ENCODE results near the gene OLFML2A.

The OLFML2A gene

GRCh38 chr9:124790301-124790700, 13.4 kb downstream of the OLFML2A start:
- H3K9ac ChIP-seq (ENCODE audit: low read depth, low read length) = no peak overlapping the region
- no peaks in the 10 kb centered on the region for H3K27me3 ChIP-seq (ENCODE audit: insufficient read depth, low read length)
- H3K36me3 ChIP-seq (ENCODE audit: insufficient read depth, low read depth, low read length) = no peaks in the 10 kb centered on the region
- H3K4me3 ChIP-seq (ENCODE audit: low read length) = no peak overlapping the region
- H3K27ac ChIP-seq (ENCODE audit: low read length) = no peak overlapping the region
- no peaks in the 10 kb centered on the region; the same call in 1 of the 2 replicates for H3K4me1 ChIP-seq (ENCODE audit: insufficient read depth, low read length)
- H3K9me3 ChIP-seq (ENCODE audit: insufficient read depth, low read depth, low read length) = no peaks in the 10 kb centered on the region

DNA sequence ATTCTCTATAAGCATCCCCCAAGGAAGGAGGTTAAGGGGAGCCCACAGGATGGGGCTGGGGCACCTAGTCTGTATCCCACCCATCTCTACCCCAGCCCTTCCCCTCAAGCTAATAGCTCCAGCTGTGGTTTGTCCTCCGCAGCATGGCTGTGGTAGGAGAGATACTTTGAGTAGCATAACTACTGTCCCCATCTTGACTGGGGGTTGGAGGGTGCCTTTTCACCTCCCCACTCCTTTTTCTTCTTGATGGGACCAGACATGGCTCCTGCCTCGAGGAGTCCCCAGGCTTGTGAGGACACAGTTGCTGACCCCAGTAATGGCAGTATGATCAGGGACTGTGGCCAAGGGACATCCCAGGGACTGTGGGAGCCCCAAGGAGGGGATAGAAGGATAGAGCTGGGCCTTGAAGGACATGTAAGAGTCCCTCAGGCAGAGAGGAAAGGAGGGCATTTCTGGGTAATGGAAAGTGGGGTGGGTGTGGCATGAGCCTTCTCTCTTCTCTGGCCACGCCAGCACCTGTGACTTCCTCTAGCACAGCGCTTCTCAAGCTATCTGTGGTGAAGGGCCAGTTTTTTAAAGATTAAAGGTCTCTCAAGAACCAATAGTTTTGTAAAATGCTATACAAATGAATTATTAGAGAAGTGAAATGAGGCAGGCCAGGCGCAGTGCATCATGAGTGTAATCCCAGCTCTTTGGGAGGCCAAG, 14.0 kb downstream of the OLFML2A start:
- H3K4me1 ChIP-seq (ENCODE audit: insufficient read depth, low read length) = no peaks in the 10 kb centered on the region; the same call in 1 of the 2 replicates
- no peaks in the 10 kb centered on the region for H3K27me3 ChIP-seq (ENCODE audit: insufficient read depth, low read length)
- no peak overlapping the region for H3K9ac ChIP-seq (ENCODE audit: low read depth, low read length)
- H3K9me3 ChIP-seq (ENCODE audit: insufficient read depth, low read depth, low read length) = no peaks in the 10 kb centered on the region
- H3K27ac ChIP-seq (ENCODE audit: low read length) = no peak overlapping the region
- H3K36me3 ChIP-seq (ENCODE audit: insufficient read depth, low read depth, low read length) = no peaks in the 10 kb centered on the region
- no peak overlapping the region for H3K4me3 ChIP-seq (ENCODE audit: low read length)

DNA sequence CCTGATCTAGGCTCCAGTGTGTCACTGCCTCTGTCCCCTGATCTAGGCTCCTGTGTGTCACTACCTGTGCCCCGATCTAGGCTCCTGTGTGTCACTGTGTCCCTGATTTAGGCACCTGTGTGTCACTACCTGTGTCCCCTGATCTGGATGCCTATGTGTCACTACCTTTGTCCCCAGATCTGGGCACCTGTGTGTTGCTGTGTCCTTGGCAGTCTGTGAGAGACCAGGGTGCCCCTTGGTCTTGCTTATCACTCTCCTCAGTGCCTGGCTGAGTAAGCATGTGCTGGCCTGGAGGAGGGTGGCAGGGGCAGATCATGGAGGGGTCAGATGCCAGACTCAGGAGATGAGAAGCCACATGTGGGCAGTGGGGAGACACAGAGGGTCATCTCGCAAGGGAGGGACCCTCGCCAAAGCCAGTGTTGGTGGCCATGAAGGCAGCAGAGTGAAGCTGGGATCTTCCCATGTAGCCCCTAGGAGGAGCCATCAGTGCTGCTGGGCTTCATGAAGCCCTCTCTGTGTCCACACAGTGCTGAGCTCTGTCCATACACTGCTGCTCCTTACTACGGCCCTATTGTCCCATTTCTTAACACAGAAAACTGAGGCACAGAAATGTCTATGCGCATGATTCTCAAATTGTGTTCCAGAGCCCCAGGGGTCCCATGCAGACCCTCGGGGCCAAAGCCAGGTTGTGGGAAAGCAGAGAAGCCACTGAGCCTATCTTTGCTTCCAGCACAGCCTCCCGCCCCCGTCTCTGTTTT, 15.5 kb downstream of the OLFML2A start:
- Histone ChIP-seq H3K4me3 (ENCODE audit: low read length) (no peak overlapping the region), H3K4me1 (ENCODE audit: insufficient read depth, low read length) (no peaks in the 10 kb centered on the region; the same call in 1 of the 2 replicates), H3K9me3 (ENCODE audit: insufficient read depth, low read depth, low read length) (no peaks in the 10 kb centered on the region), H3K36me3 (ENCODE audit: insufficient read depth, low read depth, low read length) (no peaks in the 10 kb centered on the region), H3K27me3 (ENCODE audit: insufficient read depth, low read length) (no peaks in the 10 kb centered on the region), H3K9ac (ENCODE audit: low read depth, low read length) (no peak overlapping the region), H3K27ac (ENCODE audit: low read length) (no peak overlapping the region)

DNA sequence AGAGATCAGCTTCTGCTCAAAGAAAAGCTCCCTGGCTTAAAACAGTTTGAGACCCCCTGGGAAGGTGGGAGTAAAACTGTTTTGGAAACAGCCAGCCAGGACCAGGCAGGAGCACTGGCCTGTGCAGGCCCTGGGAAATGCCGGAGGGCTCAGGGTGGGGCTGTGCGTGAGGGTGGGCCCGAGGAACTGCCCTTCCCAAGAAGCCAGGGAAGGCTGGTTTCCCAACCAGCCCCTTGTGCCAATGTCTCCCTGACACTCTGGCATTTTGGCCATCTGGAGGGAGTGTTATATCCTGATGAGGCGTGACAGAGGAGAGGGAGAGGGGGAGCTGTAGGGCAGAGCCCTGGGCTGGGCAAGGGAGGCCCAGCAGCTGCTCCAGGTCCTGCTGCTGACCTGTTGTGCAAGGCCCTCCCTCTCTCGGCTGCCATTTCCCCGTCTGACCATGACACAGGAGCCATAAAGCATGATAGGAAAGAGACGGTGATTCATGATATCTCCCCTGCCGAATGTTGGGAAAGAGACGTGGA, 16.1 kb downstream of the OLFML2A start:
- H3K4me3 ChIP-seq (ENCODE audit: low read length) = no peak overlapping the region
- no peak overlapping the region for H3K9ac ChIP-seq (ENCODE audit: low read depth, low read length)
- no peaks in the 10 kb centered on the region for H3K36me3 ChIP-seq (ENCODE audit: insufficient read depth, low read depth, low read length)
- H3K9me3 ChIP-seq (ENCODE audit: insufficient read depth, low read depth, low read length) = no peaks in the 10 kb centered on the region
- H3K27me3 ChIP-seq (ENCODE audit: insufficient read depth, low read length) = no peaks in the 10 kb centered on the region
- H3K27ac ChIP-seq (ENCODE audit: low read length) = no peak overlapping the region
- H3K4me1 ChIP-seq (ENCODE audit: insufficient read depth, low read length) = no peaks in the 10 kb centered on the region; the same call in 1 of the 2 replicates

- Histone ChIP-seq H3K36me3 (ENCODE audit: insufficient read depth, low read depth, low read length) (no peaks in the 10 kb centered on the region), H3K9ac (ENCODE audit: low read depth, low read length) (no peak overlapping the region)
These were observed 18.1 kb downstream of the OLFML2A start for GRCh38 chr9:124794902-124795491.

DNA sequence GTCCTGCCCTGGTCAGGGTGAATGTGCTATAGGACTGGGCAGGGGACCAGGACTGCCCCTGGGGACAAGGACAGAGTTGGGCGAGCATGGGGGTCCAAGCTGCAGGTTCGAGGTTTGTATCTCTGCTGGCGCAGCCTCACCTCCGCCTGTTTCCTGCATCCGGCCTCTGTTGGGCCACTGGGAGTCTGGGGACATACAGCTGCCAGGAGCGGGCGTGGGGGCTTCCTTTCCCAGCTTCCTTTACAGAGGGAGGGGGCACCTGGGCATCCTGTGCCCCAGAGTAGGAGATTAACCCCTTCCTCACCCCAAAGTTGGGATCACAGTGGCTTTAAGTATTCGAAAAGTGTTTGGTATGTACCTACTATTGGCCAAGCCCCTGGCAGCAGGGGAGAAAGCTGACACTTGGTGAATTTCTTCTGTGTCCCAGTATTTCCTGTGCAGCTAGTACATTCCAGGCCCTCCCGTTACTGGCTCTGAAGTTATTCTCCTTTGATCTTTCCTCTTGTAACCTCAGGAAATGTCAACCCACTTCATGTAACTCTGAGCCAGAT, 19.0 kb downstream of the OLFML2A start:
- Histone ChIP-seq H3K36me3 (ENCODE audit: insufficient read depth, low read depth, low read length) (no peaks in the 10 kb centered on the region), H3K27ac (ENCODE audit: low read length) (no peak overlapping the region), H3K4me3 (ENCODE audit: low read length) (no peak overlapping the region), H3K9ac (ENCODE audit: low read depth, low read length) (no peak overlapping the region), H3K9me3 (ENCODE audit: insufficient read depth, low read depth, low read length) (no peaks in the 10 kb centered on the region), H3K4me1 (ENCODE audit: insufficient read depth, low read length) (peaks cover 3% of the 10 kb centered on the region; the same call in 1 of the 2 replicates), H3K27me3 (ENCODE audit: insufficient read depth, low read length) (no peaks in the 10 kb centered on the region)

More at GRCh38 chr9:124794902-124795491, 18.1 kb downstream of the OLFML2A start:
- no peaks in the 10 kb centered on the region for H3K9me3 ChIP-seq (ENCODE audit: insufficient read depth, low read depth, low read length)
- no peak overlapping the region for H3K4me3 ChIP-seq (ENCODE audit: low read length)
- H3K27me3 ChIP-seq (ENCODE audit: insufficient read depth, low read length) = no peaks in the 10 kb centered on the region
- peaks cover 2% of the 10 kb centered on the region; the same call in 1 of the 2 replicates for H3K4me1 ChIP-seq (ENCODE audit: insufficient read depth, low read length)
- H3K27ac ChIP-seq (ENCODE audit: low read length) = no peak overlapping the region

DNA sequence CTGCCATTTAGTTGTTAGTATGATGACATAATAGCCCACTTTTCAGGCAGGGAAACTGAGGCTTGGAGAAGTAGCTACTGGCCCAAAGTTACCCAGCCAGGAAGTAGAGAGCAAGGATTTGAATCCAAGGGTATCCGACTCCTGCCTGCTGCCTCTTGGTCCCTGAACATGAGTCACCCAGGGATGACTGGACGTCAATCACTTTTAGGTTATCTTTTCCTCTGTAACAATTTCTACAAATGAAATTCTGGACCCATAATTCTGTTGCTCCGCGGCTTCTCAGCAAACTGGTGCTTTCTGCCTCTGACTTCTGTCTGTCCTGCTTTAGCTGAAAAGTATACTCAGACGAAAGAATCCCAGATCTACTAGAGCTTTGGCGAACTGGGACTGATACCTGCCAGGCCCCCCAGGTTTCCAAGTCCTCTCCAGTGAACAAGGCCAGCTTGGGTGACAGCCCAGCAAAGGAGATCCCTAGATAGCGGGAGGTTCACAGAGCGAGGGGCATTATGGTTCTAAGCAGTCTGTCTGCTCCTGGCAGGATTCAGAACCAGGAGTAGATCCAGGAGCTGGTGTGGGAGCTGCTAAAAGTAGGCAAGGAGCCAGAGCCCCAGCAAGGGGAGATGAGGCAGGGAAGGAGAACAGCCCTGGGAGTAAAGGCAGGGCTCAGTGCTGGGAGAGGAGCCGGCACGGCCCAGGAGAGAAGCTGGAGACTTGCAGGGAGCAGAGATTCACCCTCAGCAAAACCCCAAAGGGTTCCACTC, 20.6 kb downstream of the OLFML2A start:
- Histone ChIP-seq H3K27me3 (ENCODE audit: insufficient read depth, low read length) (no peaks in the 10 kb centered on the region), H3K27ac (ENCODE audit: low read length) (no peak overlapping the region), H3K4me3 (ENCODE audit: low read length) (no peak overlapping the region), H3K9me3 (ENCODE audit: insufficient read depth, low read depth, low read length) (no peaks in the 10 kb centered on the region), H3K4me1 (ENCODE audit: insufficient read depth, low read length) (peaks cover 3% of the 10 kb centered on the region; the same call in 1 of the 2 replicates), H3K9ac (ENCODE audit: low read depth, low read length) (no peak overlapping the region), H3K36me3 (ENCODE audit: insufficient read depth, low read depth, low read length) (no peaks in the 10 kb centered on the region)

- no peaks in the 10 kb centered on the region for H3K36me3 ChIP-seq (ENCODE audit: insufficient read depth, low read depth, low read length)
- H3K4me1 ChIP-seq (ENCODE audit: insufficient read depth, low read length) = 0 out of 2 replicates have a peak, but pooled peaks cover 3% of the 10 kb centered on the region
- H3K4me3 ChIP-seq (ENCODE audit: low read length) = no peak overlapping the region
- no peaks in the 10 kb centered on the region for H3K27me3 ChIP-seq (ENCODE audit: insufficient read depth, low read length)
- no peak overlapping the region for H3K27ac ChIP-seq (ENCODE audit: low read length)
- no peaks in the 10 kb centered on the region for H3K9me3 ChIP-seq (ENCODE audit: insufficient read depth, low read depth, low read length)
- no peak overlapping the region for H3K9ac ChIP-seq (ENCODE audit: low read depth, low read length)
These were observed 22.5 kb downstream of the OLFML2A start for GRCh38 chr9:124799274-124800006.

DNA sequence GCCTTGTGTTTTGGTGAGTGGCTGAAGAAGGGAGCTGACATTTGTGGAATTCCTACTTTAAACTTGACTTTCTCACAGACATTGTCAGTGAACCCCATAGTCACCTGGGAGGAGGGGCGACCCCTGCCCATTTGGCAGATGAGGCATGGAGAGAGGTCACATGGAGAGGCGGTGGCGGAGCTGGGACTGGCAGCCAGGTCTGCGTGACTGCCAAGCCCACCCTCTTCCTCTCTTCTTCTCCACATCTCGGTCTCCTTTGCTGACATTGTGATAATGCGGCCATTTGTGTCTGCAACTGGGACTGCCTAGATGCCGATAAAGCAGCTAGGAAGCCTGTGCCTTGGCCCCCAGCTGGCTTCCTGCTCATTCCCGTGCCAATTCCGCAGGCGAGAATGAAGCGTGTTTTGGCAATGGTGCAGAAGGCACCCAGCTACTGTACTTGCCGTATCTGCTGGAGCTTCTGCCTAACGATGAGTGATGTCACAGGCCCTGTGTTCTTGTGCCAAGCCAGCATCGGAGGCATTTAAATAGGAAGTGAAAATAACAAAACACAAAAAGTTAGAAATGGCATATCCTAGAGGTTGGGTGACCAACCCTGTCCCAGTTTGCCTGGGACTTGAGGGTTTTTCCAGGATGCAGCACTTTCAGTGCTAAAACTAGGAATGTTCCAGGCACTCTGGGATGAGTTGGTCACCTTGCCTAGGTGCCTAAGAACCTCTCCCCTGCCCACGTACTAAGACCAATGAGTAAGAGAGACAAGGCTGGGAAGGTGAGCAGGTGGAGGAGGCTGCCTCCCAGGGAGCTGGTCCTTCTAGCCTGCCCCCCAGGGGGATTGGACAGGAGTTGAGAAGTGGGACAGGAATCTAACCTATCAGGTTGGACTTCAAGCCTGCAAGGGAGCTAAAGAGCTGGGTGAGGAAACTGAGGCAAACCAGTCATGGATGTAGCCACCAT, 23.6 kb downstream of the OLFML2A start:
- no peaks in the 10 kb centered on the region for H3K27me3 ChIP-seq (ENCODE audit: insufficient read depth, low read length)
- H3K27ac ChIP-seq (ENCODE audit: low read length) = no peak overlapping the region
- 0 out of 2 replicates have a peak, but pooled peaks cover 3% of the 10 kb centered on the region for H3K4me1 ChIP-seq (ENCODE audit: insufficient read depth, low read length)
- no peak overlapping the region for H3K4me3 ChIP-seq (ENCODE audit: low read length)
- H3K36me3 ChIP-seq (ENCODE audit: insufficient read depth, low read depth, low read length) = no peaks in the 10 kb centered on the region
- no peaks in the 10 kb centered on the region for H3K9me3 ChIP-seq (ENCODE audit: insufficient read depth, low read depth, low read length)
- no peak overlapping the region for H3K9ac ChIP-seq (ENCODE audit: low read depth, low read length)

DNA sequence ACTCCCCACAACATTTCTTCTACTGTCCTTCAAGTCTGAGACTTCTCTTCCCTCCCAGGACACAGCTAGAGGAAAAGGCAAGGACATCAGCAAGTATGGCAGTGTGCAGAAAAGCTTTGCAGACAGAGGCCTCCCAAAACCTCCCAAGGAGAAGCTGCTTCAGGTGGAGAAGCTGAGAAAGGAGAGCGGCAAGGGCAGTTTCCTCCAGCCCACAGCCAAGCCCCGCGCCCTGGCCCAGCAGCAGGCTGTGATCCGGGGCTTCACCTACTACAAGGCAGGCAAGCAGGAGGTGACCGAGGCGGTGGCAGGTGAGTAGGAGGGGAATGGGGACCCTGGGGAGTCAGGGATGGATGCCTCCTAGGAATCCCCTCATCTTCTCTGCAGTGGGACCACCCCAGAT, 24.4 kb downstream of the OLFML2A start:
- Histone ChIP-seq H3K27me3 (ENCODE audit: insufficient read depth, low read length) (no peaks in the 10 kb centered on the region), H3K9me3 (ENCODE audit: insufficient read depth, low read depth, low read length) (no peaks in the 10 kb centered on the region), H3K4me3 (ENCODE audit: low read length) (no peak overlapping the region), H3K9ac (ENCODE audit: low read depth, low read length) (no peak overlapping the region), H3K36me3 (ENCODE audit: insufficient read depth, low read depth, low read length) (no peaks in the 10 kb centered on the region), H3K4me1 (ENCODE audit: insufficient read depth, low read length) (0 out of 2 replicates have a peak, but pooled peaks cover 3% of the 10 kb centered on the region), H3K27ac (ENCODE audit: low read length) (no peak overlapping the region)
